ENCODE results near the gene TBC1D24.

TBC1D24 gene

DNA sequence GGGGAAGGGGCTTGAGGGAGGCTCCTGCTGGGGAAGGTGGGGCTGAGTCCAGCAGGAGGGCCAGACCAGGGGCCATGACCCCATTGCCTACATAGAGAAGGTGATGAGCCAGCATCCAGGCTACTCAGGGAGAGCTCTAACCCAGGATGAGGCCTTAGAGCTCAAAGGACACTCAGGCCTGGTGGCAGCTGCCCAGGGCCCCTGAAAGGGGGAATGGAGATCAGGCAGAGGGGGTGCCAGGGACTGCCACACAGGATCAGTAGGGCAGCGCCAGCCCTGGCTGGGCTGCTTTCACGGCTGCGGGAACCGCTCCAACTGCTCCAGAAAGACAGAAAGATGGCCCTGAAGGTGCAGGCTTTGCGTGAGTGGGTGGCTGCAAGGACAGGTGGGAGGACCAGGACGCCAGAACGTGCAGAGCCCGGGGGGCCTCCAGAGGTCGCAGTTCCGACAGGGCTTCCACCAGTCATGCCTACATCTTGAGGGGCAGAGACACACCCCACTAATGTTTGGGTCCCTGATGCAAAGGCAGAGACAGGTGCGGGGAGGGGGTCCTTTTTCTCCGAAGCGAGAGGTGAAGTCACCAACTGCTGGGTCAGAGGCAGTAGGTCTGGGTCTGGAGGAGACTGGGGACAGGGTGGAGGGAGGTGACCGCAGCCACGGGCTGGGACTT is 37.9 kb downstream of the TBC1D24 start:
- H3K4me1 ChIP-seq (ENCODE audit: control insufficient read depth in 2 of 2, insufficient read depth in 1 of 2, low read depth in 1 of 2, low read length in 2 of 2) = peaks cover 31 to 38% of the 10 kb centered on the region in 2 donors
- H3K4me2 ChIP-seq (ENCODE audit: insufficient read depth, low read length, poor library complexity, severe bottlenecking) = peak overlapping the region; percentile 88
- peak overlapping the region; percentile 88 for H3K9ac ChIP-seq (ENCODE audit: low read depth, low read length, poor library complexity)
- no peak for DNase-seq (ENCODE audit: low spot score)
- H3K23ac ChIP-seq (ENCODE audit: low read depth, low read length, poor library complexity) = peak overlapping the region; percentile 97
- H3K4ac ChIP-seq (ENCODE audit: low read length) = peak overlapping the region; percentile 93
- peak overlapping the region; percentile 93 for H3K27ac ChIP-seq (replicated peaks; ENCODE audit: low read length)
- peaks cover 19% of the 10 kb centered on the region for H3K79me1 ChIP-seq (ENCODE audit: low read depth, low read length)
- peak overlapping the region; percentile 75 for H4K91ac ChIP-seq (ENCODE audit: low read depth, low read length, poor library complexity)
- peak overlapping the region; percentile 99 for H2AFZ ChIP-seq (ENCODE audit: low read length)
- peak overlapping the region; percentile 24 for H2BK12ac ChIP-seq (ENCODE audit: low read length)
- peak overlapping the region; percentile 96 for H2BK5ac ChIP-seq (ENCODE audit: low read length)
- peak overlapping the region; percentile 87 for H2BK15ac ChIP-seq (ENCODE audit: low read length)
- H3K27me3 ChIP-seq (ENCODE audit: control insufficient read depth in 3 of 3, insufficient read depth in 3 of 3, low read depth in 1 of 3, low read length in 3 of 3) = no peaks in the 10 kb centered on the region
- H3K14ac ChIP-seq (ENCODE audit: low read length) = peak overlapping the region; percentile 6
- no peaks in the 10 kb centered on the region for H3K9me3 ChIP-seq (replicated peaks in 1 of 2; ENCODE audit: control insufficient read depth in 2 of 2, insufficient read depth in 1 of 2, low read depth in 1 of 2, low read length in 2 of 2)
- H2AK5ac ChIP-seq (ENCODE audit: low read depth, low read length) = peak overlapping the region; percentile 91
- WGBS, 2 donors (ENCODE audit: extremely low coverage in 2 of 2, insufficient read length in 2 of 2, insufficient replicate concordance in 1 of 2) = no CpG with 5 or more reads among the region's 15 CpGs
- peak overlapping the region; percentile 78 for H4K8ac ChIP-seq (ENCODE audit: low read depth, low read length)
- H3K18ac ChIP-seq (ENCODE audit: low read length) = peak overlapping the region; percentile 99
- peaks cover 0 to 20% of the 10 kb centered on the region in 2 donors for H3K36me3 ChIP-seq (replicated peaks in 1 of 2; ENCODE audit: control insufficient read depth in 2 of 2, insufficient read depth in 2 of 2, low read length in 2 of 2)
- H3K4me3 ChIP-seq (ENCODE audit: low read length in 2 of 2) = peak overlapping the region; percentile 75 to 97
- peak overlapping the region; percentile 97 for H2BK120ac ChIP-seq (ENCODE audit: low read depth, low read length)

DNA sequence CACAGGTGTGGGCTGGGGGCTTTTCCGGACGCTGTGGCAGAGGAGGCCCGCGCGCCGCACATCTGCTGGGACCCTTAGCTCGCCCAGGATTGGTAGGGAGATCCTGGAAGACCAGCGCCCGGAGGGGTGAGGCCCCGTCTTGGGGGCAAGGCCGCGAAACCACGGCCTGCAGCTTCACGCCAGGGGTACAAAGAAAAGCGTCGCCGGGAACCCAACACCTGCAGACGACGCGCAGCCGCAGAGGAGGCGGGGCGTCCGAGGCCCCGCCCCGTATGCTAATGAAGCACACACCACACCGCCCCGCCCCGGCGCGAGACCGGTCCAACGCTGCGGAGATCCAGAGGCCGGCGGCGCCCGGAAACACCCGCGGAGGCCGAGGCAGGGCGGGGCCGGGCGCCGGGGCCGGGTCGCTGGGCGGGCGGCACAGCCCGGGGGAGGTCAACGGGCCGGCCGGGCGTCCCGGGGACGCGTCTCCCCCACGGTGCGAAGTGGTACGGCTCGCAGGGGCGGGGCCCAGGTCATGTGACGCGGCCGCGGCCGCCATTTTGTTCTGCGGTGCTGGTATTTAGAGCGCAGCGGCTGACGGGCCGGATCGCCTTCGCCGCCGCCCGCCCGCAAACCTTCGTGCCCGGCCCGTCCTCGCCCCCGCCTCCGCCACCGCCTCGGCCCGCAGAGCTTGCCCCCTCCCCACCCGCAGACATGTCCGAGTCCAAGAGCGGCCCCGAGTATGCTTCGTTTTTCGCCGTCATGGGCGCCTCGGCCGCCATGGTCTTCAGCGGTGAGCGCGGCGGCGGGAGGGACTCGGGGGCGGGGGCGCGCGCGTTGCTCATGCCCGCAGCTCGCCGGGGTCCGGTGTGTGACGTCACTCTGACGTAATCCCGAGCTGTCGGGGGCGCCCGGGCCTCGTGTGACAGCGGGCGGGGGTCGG is 38.7 kb downstream of the TBC1D24 start, which contains the start of gene ATP6V0C:
Gene ATP6V0C, plus strand, starts transcription at position 548 of the 928 bp plus-strand sequence. Its CDS starts 152 bp downstream, at position 700.
- Histone ChIP-seq H3K9ac (ENCODE audit: low read depth, low read length, poor library complexity) (peak within 1 kb of the TSS; percentile 98), H3K4me1 (ENCODE audit: control insufficient read depth in 2 of 2, insufficient read depth in 1 of 2, low read depth in 1 of 2, low read length in 2 of 2) (peaks cover 31 to 38% of the 10 kb centered on the region in 2 donors), H2BK15ac (ENCODE audit: low read length) (peak within 1 kb of the TSS; percentile 87), H2BK5ac (ENCODE audit: low read length) (peak within 1 kb of the TSS; percentile 96), H3K27me3 (ENCODE audit: control insufficient read depth in 3 of 3, insufficient read depth in 3 of 3, low read depth in 1 of 3, low read length in 3 of 3) (no peaks in the 10 kb centered on the region), H3K4me3 (ENCODE audit: low read length in 2 of 2) (peak within 1 kb of the TSS; percentile 96 to 97), H3K36me3 (replicated peaks in 1 of 2; ENCODE audit: control insufficient read depth in 2 of 2, insufficient read depth in 2 of 2, low read length in 2 of 2) (peaks cover 0 to 21% of the 10 kb centered on the region in 2 donors), H4K91ac (ENCODE audit: low read depth, low read length, poor library complexity) (peak within 1 kb of the TSS; percentile 75), H3K79me1 (ENCODE audit: low read depth, low read length) (peaks cover 26% of the 10 kb centered on the region), H3K14ac (ENCODE audit: low read length) (peak within 1 kb of the TSS; percentile 71), H2AK5ac (ENCODE audit: low read depth, low read length) (peak within 1 kb of the TSS; percentile 96), H3K23ac (ENCODE audit: low read depth, low read length, poor library complexity) (peak within 1 kb of the TSS; percentile 99), H2AFZ (ENCODE audit: low read length) (peak within 1 kb of the TSS; percentile 99), H3K18ac (ENCODE audit: low read length) (peak within 1 kb of the TSS; percentile 99), H4K8ac (ENCODE audit: low read depth, low read length) (peak within 1 kb of the TSS; percentile 78), H3K9me3 (replicated peaks in 1 of 2; ENCODE audit: control insufficient read depth in 2 of 2, insufficient read depth in 1 of 2, low read depth in 1 of 2, low read length in 2 of 2) (no peaks in the 10 kb centered on the region), H3K4me2 (ENCODE audit: insufficient read depth, low read length, poor library complexity, severe bottlenecking) (peak within 1 kb of the TSS; percentile 88), H3K4ac (ENCODE audit: low read length) (peak within 1 kb of the TSS; percentile 93), H3K27ac (replicated peaks; ENCODE audit: low read length) (peak within 1 kb of the TSS; percentile 93), H2BK120ac (ENCODE audit: low read depth, low read length) (peak within 1 kb of the TSS; percentile 97), H2BK12ac (ENCODE audit: low read length) (peak within 1 kb of the TSS; percentile 69)
- WGBS, 2 donors (ENCODE audit: extremely low coverage in 2 of 2, insufficient read length in 2 of 2, insufficient replicate concordance in 1 of 2) = no CpG with 5 or more reads among the region's 122 CpGs
- DNase-seq (ENCODE audit: low spot score) = peak; percentile 93

GRCh38 chr16:2514333-2515179 is 39.6 kb downstream of the TBC1D24 start:
- Histone ChIP-seq H2AK5ac (ENCODE audit: low read depth, low read length) (peak overlapping the region; percentile 96), H3K27ac (replicated peaks; ENCODE audit: low read length) (no peak overlapping the region), H4K91ac (ENCODE audit: low read depth, low read length, poor library complexity) (no peak overlapping the region), H3K27me3 (ENCODE audit: control insufficient read depth in 3 of 3, insufficient read depth in 3 of 3, low read depth in 1 of 3, low read length in 3 of 3) (no peaks in the 10 kb centered on the region), H3K23ac (ENCODE audit: low read depth, low read length, poor library complexity) (peak overlapping the region; percentile 99), H3K18ac (ENCODE audit: low read length) (peak overlapping the region; percentile 93), H2BK5ac (ENCODE audit: low read length) (peak overlapping the region; percentile 96), H2BK15ac (ENCODE audit: low read length) (peak overlapping the region; percentile 49), H4K8ac (ENCODE audit: low read depth, low read length) (no peak overlapping the region), H2BK12ac (ENCODE audit: low read length) (no peak overlapping the region), H3K79me1 (ENCODE audit: low read depth, low read length) (peaks cover 32% of the 10 kb centered on the region), H3K4me2 (ENCODE audit: insufficient read depth, low read length, poor library complexity, severe bottlenecking) (peak overlapping the region; percentile 88), H3K36me3 (replicated peaks in 1 of 2; ENCODE audit: control insufficient read depth in 2 of 2, insufficient read depth in 2 of 2, low read length in 2 of 2) (peaks cover 7 to 30% of the 10 kb centered on the region in 2 donors), H2BK120ac (ENCODE audit: low read depth, low read length) (no peak overlapping the region), H3K9me3 (replicated peaks in 1 of 2; ENCODE audit: control insufficient read depth in 2 of 2, insufficient read depth in 1 of 2, low read depth in 1 of 2, low read length in 2 of 2) (no peaks in the 10 kb centered on the region), H3K4me1 (ENCODE audit: control insufficient read depth in 2 of 2, insufficient read depth in 1 of 2, low read depth in 1 of 2, low read length in 2 of 2) (peaks cover 31 to 38% of the 10 kb centered on the region in 2 donors), H3K14ac (ENCODE audit: low read length) (peak overlapping the region; percentile 71), H2AFZ (ENCODE audit: low read length) (peak overlapping the region; percentile 99), H3K9ac (ENCODE audit: low read depth, low read length, poor library complexity) (peak overlapping the region; percentile 98), H3K4me3 (ENCODE audit: low read length in 2 of 2) (peak overlapping the region; percentile 96 to 97), H3K4ac (ENCODE audit: low read length) (no peak overlapping the region)
- no CpG with 5 or more reads among the region's 63 CpGs for WGBS, 2 donors (ENCODE audit: extremely low coverage in 2 of 2, insufficient read length in 2 of 2, insufficient replicate concordance in 1 of 2)
- DNase-seq (ENCODE audit: low spot score) = no peak
